ENCODE data around the gene UQCC2. TPM values are rescaled to one million over a fixed set of nuclear protein-coding genes. Genes with fewer than 3 reads are reported as not detected.

UQCC2 gene
- total and polyA plus RNA-seq, 2 donors (not counting 1 experiment from before 2014, with no cell fraction given): 13.2 to 16.6 TPM

DNA sequence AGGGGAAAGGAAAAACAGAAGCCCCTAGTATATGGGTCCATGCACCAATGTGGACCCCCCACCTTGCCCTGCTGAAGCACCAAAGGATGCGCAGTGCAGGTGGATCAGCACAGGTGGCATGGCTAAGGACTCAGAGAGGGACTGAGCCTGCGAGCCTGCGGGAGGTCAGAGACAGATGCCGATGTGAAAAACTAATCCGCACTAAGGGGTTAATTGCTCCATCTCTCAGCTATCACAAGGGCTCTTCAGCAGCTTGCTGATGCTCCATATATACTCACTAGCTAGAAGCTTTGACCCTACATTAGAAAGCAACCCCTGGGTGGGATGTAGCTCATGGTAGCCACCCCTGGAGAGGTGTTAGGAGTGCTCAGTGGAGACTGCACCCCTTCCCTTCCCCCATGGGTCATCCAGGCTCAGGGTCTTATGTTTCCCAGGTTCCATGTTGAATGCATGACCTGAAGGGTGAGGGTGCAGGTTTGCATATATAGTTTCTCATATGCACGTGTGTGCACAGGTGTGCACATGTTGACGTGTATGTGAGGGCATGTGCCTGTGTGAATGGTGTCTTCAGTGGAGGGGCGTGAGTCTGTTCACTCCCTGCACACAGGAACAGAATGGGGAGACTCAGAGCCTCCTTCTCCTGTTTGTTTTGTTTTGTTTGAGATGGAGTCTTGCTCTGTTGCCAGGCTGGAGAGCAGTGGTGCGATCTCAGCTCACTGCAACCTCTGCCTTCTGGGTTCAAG is 48.6 kb upstream of the UQCC2 start:
- Histone ChIP-seq H3K27ac (ENCODE audit: low read length in 2 of 2) (no peak overlapping the region), H3K4me1 (ENCODE audit: control insufficient read depth in 2 of 2, insufficient read depth in 2 of 2, low read length in 2 of 2) (peaks cover 0 to 3% of the 10 kb centered on the region in 2 donors), H3K79me2 (ENCODE audit: control insufficient read depth, insufficient read depth, low read length) (no peaks in the 10 kb centered on the region), H2AFZ (ENCODE audit: insufficient read depth, low read depth, low read length, poor library complexity, severe bottlenecking) (no peak overlapping the region), H3K9ac (ENCODE audit: low read length) (no peak overlapping the region), H3K36me3 (replicated peaks in 1 of 2; ENCODE audit: control extremely low read depth in 1 of 2, control insufficient read depth in 1 of 2, extremely low read depth in 1 of 2, insufficient read depth in 2 of 2, low read length in 1 of 2) (no peaks in the 10 kb centered on the region), H3K4me2 (replicated peaks; ENCODE audit: low read depth, low read length, poor library complexity, severe bottlenecking) (no peak overlapping the region), H4K20me1 (ENCODE audit: control insufficient read depth, insufficient read depth, low read length, poor library complexity, severe bottlenecking) (no peaks in the 10 kb centered on the region), H3K27me3 (replicated peaks in 1 of 4; ENCODE audit: control extremely low read depth in 1 of 4, control insufficient read depth in 3 of 4, insufficient read depth in 4 of 4, low read length in 3 of 4) (peaks cover 0 to 4% (median 2%) of the 10 kb centered on the region in 4 experiments), H3K9me3 (ENCODE audit: control extremely low read depth in 1 of 3, control insufficient read depth in 2 of 3, insufficient read depth in 1 of 3, low read length in 2 of 3) (no peaks in the 10 kb centered on the region), H3K4me3 (ENCODE audit: control extremely low read depth in 1 of 5, extremely low read depth in 1 of 5, insufficient read depth in 1 of 5, low read depth in 2 of 5, low read length in 4 of 5) (no peak overlapping the region)
- no peak overlapping the region for H3K4me3 Mint-ChIP-seq
- intact Hi-C loops (cut with micrococcal nuclease): no loop called here
- H3K27ac Mint-ChIP-seq: no peak overlapping the region
- H3K27me3 Mint-ChIP-seq: peaks cover 36% of the 10 kb centered on the region
- POLR2A ChIA-PET: no interaction called here
- ATAC-seq (ENCODE audit: low read depth): no peak
- no peaks in the 10 kb centered on the region for H3K9me3 Mint-ChIP-seq (ENCODE audit: insufficient read depth)
- CTCF ChIA-PET: interaction anchor here (1.3 to 4.2 kb wide), 2 partner anchors 11 to 43 kb away, joined by 3 to 23 read pairs; no protein-coding TSS in a partner anchor
- DNase-seq: no peak
- H3K4me1 Mint-ChIP-seq: peaks cover 4% of the 10 kb centered on the region
- WGBS (ENCODE audit: insufficient coverage): 85% methylated on average over 7 of the region's 9 CpGs
- TF ChIP-seq CTCF (IDR thresholded peaks at IDR 0.05) (no peak), EZH2 (IDR thresholded peaks at IDR 0.05; ENCODE audit: borderline replicate concordance, insufficient read depth, low read depth, low read length, poor library complexity, severe bottlenecking) (no peak)

DNA sequence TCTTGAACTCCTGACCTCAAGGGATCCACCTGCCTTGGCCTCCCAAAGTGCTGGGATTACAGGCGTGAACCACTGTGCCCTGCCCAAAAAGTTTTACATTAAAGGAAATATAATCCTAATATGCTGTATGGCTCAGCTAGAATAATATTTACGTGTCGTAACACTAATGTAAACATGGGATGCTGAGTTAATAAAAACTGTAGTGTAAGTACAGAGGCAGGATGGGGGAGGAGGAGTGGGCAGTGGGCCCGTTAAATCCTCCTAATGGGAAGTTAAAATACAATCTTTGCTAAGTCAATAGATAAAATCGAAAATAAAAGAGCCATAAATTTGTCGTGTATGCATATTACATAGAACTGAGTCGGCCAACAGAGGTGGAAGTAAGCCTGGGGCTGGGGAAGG is 47.3 kb upstream of the UQCC2 start:
- H3K4me2 ChIP-seq (replicated peaks; ENCODE audit: low read depth, low read length, poor library complexity, severe bottlenecking): no peak overlapping the region
- TF ChIP-seq CTCF (IDR thresholded peaks at IDR 0.05) (no peak), EZH2 (IDR thresholded peaks at IDR 0.05; ENCODE audit: borderline replicate concordance, insufficient read depth, low read depth, low read length, poor library complexity, severe bottlenecking) (no peak)
- no peaks in the 10 kb centered on the region for H3K79me2 ChIP-seq (ENCODE audit: control insufficient read depth, insufficient read depth, low read length)
- 58% methylated on average over 3 of the region's 7 CpGs for WGBS (ENCODE audit: insufficient coverage)
- Mint-ChIP-seq H3K4me1 (peaks cover 4% of the 10 kb centered on the region), H3K4me3 (no peak overlapping the region), H3K9me3 (ENCODE audit: insufficient read depth) (no peaks in the 10 kb centered on the region), H3K27me3 (peaks cover 29% of the 10 kb centered on the region), H3K27ac (no peak overlapping the region)
- no peak overlapping the region for H3K27ac ChIP-seq (ENCODE audit: low read length in 2 of 2)
- POLR2A ChIA-PET: no interaction called here
- ATAC-seq (ENCODE audit: low read depth) (no peak), DNase-seq (no peak)
- peaks cover 0 to 9% (median 2%) of the 10 kb centered on the region in 4 experiments for H3K27me3 ChIP-seq (replicated peaks in 1 of 4; ENCODE audit: control extremely low read depth in 1 of 4, control insufficient read depth in 3 of 4, insufficient read depth in 4 of 4, low read length in 3 of 4)
- H3K9me3 ChIP-seq (ENCODE audit: control extremely low read depth in 1 of 3, control insufficient read depth in 2 of 3, insufficient read depth in 1 of 3, low read length in 2 of 3): no peaks in the 10 kb centered on the region
- intact Hi-C loops (cut with micrococcal nuclease): no loop called here
- no peak overlapping the region for H3K4me3 ChIP-seq (ENCODE audit: control extremely low read depth in 1 of 5, extremely low read depth in 1 of 5, insufficient read depth in 1 of 5, low read depth in 2 of 5, low read length in 4 of 5)
- H3K9ac ChIP-seq (ENCODE audit: low read length): no peak overlapping the region
- no peak overlapping the region for H2AFZ ChIP-seq (ENCODE audit: insufficient read depth, low read depth, low read length, poor library complexity, severe bottlenecking)
- peaks cover 0 to 3% of the 10 kb centered on the region in 2 donors for H3K4me1 ChIP-seq (ENCODE audit: control insufficient read depth in 2 of 2, insufficient read depth in 2 of 2, low read length in 2 of 2)
- H4K20me1 ChIP-seq (ENCODE audit: control insufficient read depth, insufficient read depth, low read length, poor library complexity, severe bottlenecking): no peaks in the 10 kb centered on the region
- H3K36me3 ChIP-seq (replicated peaks in 1 of 2; ENCODE audit: control extremely low read depth in 1 of 2, control insufficient read depth in 1 of 2, extremely low read depth in 1 of 2, insufficient read depth in 2 of 2, low read length in 1 of 2): no peaks in the 10 kb centered on the region
- CTCF ChIA-PET: no interaction called here

All from B cell (primary cell).